ENCODE data around the gene IL1RAP. TPM values are rescaled to one million over a fixed set of nuclear protein-coding genes. Genes with fewer than 3 reads are reported as not detected.
"Not testable (repeated sequence)": the region's sequence is repeated elsewhere in the genome, so short reads cannot be mapped to it uniquely, and the experiment has no call there.

The IL1RAP gene
- total RNA-seq, 4 donors from 2014 or later: 3.4 to 6.9 (median 4.9) TPM

DNA sequence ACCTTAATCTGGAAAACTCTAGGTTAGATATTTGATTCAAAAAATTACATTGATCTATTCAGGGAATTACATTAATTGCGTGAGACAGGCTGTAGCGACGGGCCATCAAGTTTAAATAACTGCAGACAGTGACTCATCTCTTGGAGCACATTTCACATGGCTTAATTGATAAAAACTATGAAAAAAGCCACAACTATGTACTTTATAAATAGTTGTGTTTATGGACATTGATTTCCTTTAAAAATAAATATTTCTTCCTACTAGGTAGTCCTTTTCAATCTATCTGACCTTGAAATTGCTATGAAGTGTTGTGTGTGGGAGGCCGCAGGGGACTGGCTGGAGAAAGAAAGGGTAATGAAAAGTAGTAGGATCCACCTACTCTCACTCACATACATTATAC is 157.8 kb downstream of the IL1RAP start:
- Histone ChIP-seq H3K36me3 (no peaks in the 10 kb centered on the region), H3K4me3 (no peak overlapping the region), H3K27me3 (no peaks in the 10 kb centered on the region), H3K4me1 (no peaks in the 10 kb centered on the region), H3K27ac (no peak overlapping the region), H3K9me3 (no peaks in the 10 kb centered on the region)
- DNase-seq: no peak
- TF ChIP-seq, protein P1, sequence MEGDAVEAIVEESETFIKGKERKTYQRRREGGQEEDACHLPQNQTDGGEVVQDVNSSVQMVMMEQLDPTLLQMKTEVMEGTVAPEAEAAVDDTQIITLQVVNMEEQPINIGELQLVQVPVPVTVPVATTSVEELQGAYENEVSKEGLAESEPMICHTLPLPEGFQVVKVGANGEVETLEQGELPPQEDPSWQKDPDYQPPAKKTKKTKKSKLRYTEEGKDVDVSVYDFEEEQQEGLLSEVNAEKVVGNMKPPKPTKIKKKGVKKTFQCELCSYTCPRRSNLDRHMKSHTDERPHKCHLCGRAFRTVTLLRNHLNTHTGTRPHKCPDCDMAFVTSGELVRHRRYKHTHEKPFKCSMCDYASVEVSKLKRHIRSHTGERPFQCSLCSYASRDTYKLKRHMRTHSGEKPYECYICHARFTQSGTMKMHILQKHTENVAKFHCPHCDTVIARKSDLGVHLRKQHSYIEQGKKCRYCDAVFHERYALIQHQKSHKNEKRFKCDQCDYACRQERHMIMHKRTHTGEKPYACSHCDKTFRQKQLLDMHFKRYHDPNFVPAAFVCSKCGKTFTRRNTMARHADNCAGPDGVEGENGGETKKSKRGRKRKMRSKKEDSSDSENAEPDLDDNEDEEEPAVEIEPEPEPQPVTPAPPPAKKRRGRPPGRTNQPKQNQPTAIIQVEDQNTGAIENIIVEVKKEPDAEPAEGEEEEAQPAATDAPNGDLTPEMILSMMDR (IDR thresholded peaks at IDR 0.05): no peak
- no peak for TF ChIP-seq POLR2A (IDR thresholded peaks at IDR 0.05)

DNA sequence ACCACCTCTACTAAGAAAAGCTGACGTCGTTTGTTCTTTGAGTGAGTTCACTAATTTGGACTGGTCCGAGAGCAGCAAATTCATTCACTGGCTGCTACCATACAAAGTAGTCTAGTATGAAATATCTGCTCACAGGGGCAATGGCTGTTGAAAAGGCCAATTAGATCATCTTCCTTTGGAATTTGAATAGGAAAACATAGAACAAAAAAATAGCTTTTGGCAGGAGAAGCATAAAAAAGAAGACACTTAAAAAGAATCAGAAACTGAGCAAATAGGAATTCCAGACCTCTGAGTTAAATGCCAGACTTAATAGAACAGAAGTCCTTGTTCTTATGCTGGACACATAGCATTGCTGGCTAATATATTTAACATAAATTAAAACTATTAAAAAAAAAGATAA is 159.3 kb downstream of the IL1RAP start:
- Histone ChIP-seq H3K27me3 (no peaks in the 10 kb centered on the region), H3K27ac (no peak overlapping the region), H3K36me3 (no peaks in the 10 kb centered on the region), H3K9me3 (no peaks in the 10 kb centered on the region), H3K4me1 (no peaks in the 10 kb centered on the region), H3K4me3 (no peak overlapping the region)
- no peak for TF ChIP-seq POLR2A (IDR thresholded peaks at IDR 0.05)
- TF ChIP-seq, protein P1 (IDR thresholded peaks at IDR 0.05): no peak
- DNase-seq: no peak

DNA sequence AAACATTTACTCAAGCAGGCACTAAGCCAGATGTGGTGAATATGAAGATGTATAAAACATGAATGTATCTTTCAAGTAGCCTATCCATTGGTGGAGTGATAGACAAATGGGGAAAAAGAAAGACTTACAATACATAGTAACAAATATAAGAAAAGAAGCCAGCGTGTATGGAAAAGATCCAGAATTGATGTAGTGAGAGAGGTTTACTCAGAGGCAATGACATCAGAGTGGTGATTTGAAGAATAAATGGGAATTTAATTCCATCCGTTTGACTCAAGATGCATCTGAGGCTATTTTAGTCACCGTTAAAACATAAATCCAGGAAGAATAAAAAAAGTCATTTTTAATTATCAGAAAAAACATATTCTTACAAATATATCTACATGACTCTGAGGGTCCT is 162.6 kb downstream of the IL1RAP start:
- H3K9me3 ChIP-seq: no peaks in the 10 kb centered on the region
- H3K36me3 ChIP-seq: no peaks in the 10 kb centered on the region
- H3K27me3 ChIP-seq: no peaks in the 10 kb centered on the region
- no peak overlapping the region for H3K27ac ChIP-seq
- no peaks in the 10 kb centered on the region for H3K4me1 ChIP-seq
- DNase-seq: no peak
- TF ChIP-seq POLR2A (IDR thresholded peaks at IDR 0.05): no peak
- TF ChIP-seq, protein P1 (IDR thresholded peaks at IDR 0.05): no peak
- no peak overlapping the region for H3K4me3 ChIP-seq

DNA sequence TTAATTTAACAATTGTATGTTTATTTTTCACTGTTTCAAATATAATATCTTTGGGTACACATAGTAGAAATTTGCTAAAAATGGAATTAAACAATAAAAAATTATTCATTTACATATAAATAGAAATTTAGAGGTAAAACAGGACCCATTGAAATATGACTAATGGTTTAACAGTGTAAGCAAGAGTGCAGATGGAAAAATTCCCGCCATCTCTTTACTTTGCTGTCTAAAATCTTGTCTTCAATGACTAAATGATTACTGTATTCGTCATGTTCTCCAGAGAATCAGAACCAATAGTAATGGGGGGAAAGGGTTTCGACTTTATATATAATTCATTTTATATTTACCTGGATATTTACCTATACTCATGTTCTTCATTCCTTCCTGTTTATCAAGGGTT is 163.1 kb downstream of the IL1RAP start:
- no peak for TF ChIP-seq POLR2A (IDR thresholded peaks at IDR 0.05)
- TF ChIP-seq, protein P1 (IDR thresholded peaks at IDR 0.05): no peak

DNA sequence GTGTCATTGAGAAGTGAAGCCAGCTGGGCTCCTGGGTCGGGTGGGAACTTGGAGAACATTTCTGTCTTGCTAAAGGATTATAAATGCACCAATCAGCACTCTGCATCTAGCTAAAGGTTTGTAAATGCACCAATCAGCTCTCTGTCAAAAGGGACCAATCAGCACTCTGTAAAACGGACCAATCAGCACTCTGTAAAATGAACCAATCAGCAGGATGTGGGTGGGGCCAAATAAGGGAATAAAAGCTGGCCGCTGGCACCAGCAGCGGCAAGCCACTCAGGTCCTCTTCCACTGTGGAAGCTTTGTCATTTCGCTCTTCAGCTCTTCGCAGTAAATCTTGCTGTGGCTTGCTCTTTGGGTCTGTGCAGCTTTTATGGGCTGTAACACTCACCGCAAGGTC is 164.0 kb downstream of the IL1RAP start:
- not testable (repeated sequence) for H3K36me3 ChIP-seq, DNase-seq, H3K27me3 ChIP-seq, H3K27ac ChIP-seq, H3K4me3 ChIP-seq, H3K4me1 ChIP-seq, H3K9me3 ChIP-seq

More for the DNA sequence above, 163.1 kb downstream of the IL1RAP start:
- no peak overlapping the region for H3K27ac ChIP-seq
- DNase-seq: no peak
- no peaks in the 10 kb centered on the region for H3K36me3 ChIP-seq
- no peaks in the 10 kb centered on the region for H3K27me3 ChIP-seq
- no peaks in the 10 kb centered on the region for H3K9me3 ChIP-seq
- no peak overlapping the region for H3K4me3 ChIP-seq
- H3K4me1 ChIP-seq: no peaks in the 10 kb centered on the region

DNA sequence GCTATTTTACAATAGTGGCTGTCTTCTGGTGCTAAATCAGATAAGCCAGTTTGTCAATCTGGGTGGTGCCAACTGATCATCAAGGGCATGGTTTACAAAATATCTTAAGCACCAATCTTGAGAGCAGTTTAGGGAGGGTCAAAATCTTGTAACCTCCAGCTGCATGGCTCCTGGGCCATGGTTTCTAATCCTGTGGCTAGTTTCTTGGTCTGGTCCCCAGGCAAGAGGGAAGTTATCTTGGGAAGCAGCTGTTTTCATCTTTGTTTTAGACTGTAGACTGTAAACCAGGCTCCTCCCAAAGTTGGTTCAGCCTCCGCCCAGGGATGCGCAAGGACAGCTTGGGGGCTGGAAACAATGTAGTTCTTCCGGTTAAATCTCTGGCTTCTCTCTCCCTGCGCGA is 166.8 kb downstream of the IL1RAP start:
- H3K27me3 ChIP-seq: no peaks in the 10 kb centered on the region
- no peaks in the 10 kb centered on the region for H3K36me3 ChIP-seq
- no peak overlapping the region for H3K4me3 ChIP-seq
- TF ChIP-seq, protein P1 (IDR thresholded peaks at IDR 0.05): no peak
- TF ChIP-seq POLR2A (IDR thresholded peaks at IDR 0.05): no peak
- H3K9me3 ChIP-seq: no peaks in the 10 kb centered on the region
- no peak for DNase-seq
- H3K27ac ChIP-seq: no peak overlapping the region
- H3K4me1 ChIP-seq: no peaks in the 10 kb centered on the region
